SH-SY5Y (cell line): ENCODE data around the gene ATRNL1.
A peak's percentile ranks its signal among the peaks of the same experiment; 100 is the strongest.

ENCODE experiments used
- GATA2 ChIP-seq: IDR thresholded peaks from 2 replicates; pipeline ENCODE4 v1.6.1; 2011; ENCODE audit warnings: mild to moderate bottlenecking, low read depth, low read length
- GATA3 ChIP-seq: IDR thresholded peaks from 2 replicates; pipeline ENCODE4 v1.6.1; 2011; ENCODE audit warnings: low read depth, mild to moderate bottlenecking, low read length, moderate library complexity

Gene ATRNL1

GRCh38 chr10:115866691-115867090, 773.5 kb downstream of the ATRNL1 start:
- TF ChIP-seq GATA2 (no peak), GATA3 (no peak)

GRCh38 chr10:115867305-115867704, 774.1 kb downstream of the ATRNL1 start:
- TF ChIP-seq GATA3 = no peak
- no peak for TF ChIP-seq GATA2

GRCh38 chr10:115871855-115872254, 778.7 kb downstream of the ATRNL1 start:
- TF ChIP-seq GATA3 (peak; percentile 53; the same call in 1 of the 2 replicates), GATA2 (peak; percentile 16; the same call in 1 of the 2 replicates)

DNA sequence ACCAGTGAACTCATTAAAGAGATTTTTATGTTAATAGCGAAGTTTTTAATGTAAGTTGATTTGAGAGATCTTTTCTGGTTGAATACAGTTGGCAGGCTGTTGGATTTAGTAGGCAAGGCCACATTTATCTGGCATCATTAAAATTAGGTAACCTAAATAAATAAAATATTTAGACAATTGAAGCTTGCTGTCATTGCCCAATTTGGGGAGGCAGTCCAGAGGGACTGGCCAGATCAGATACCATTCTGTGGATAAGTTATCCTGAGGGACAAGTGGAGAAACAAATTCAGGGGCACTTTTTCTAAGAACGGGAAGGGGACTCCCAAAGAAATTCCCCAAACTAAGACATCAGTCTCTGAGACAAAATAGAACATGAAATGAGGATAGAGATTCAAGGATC, 782.0 kb downstream of the ATRNL1 start:
- TF ChIP-seq GATA2 (no peak), GATA3 (no peak)

GRCh38 chr10:115879372-115880089, 786.4 kb downstream of the ATRNL1 start:
- TF ChIP-seq GATA2 = no peak

GRCh38 chr10:115882021-115882420, 788.9 kb downstream of the ATRNL1 start:
- TF ChIP-seq GATA3 = no peak
- no peak for TF ChIP-seq GATA2

DNA sequence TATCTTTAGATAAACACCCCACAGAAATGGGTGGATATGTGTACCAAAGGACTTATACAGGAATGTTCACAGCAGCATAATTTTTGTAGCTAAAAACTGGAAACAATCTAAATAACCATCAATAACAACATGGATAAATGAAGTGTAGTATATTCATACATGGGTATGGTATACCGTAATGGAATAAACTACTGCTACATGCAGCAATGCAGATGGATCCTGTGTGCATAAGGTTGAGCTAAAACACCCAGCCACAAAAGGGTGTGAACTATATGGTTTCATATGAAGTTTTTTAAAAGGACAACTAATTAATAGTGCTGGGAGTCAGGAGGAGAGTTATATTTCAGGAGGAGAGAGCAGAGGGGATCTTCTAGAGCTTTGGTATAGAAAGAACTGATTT, 790.2 kb downstream of the ATRNL1 start:
- no peak for TF ChIP-seq GATA3
- no peak for TF ChIP-seq GATA2

GRCh38 chr10:115884331-115884730, 791.2 kb downstream of the ATRNL1 start:
- TF ChIP-seq GATA2 = no peak
- TF ChIP-seq GATA3 = no peak

DNA sequence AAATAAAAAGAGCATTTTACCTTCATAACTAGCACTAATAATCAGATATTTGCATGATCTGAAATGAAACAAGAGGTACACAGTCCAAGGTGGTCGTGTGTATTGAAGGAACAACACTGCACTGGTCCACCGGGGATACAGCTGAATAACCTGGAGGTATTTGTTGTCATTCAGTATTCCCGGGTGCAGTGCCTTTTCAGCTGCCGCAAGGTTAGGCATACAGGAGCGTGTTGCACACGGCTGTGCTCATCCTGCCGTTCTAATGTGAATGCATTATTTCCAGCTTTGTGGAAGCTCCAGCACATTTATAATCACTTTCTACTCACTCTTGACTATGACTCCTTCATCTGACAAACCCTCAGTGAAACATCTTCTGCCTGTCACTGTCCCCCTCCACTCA, 802.0 kb downstream of the ATRNL1 start:
- no peak for TF ChIP-seq GATA3
- TF ChIP-seq GATA2 = no peak

DNA sequence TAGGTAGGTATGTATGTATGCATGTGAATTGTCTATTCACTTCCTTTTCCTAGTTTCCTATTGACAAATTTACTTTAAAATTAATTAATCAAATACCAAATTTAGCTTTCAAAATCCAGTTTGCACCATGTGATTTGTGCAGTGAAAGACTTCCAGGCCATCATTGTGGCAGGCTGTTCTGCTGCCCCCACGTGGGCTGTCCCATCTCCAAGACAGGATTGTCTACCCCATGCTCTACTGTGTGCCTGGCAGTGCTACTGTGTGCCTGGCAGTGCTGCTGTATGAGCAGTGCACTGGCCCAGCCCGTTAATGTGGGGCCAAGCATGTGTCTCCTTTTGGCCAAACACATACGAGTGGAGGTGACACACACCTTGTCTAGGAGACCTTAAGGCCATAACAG, 805.1 kb downstream of the ATRNL1 start:
- TF ChIP-seq GATA2 (no peak), GATA3 (no peak)

DNA sequence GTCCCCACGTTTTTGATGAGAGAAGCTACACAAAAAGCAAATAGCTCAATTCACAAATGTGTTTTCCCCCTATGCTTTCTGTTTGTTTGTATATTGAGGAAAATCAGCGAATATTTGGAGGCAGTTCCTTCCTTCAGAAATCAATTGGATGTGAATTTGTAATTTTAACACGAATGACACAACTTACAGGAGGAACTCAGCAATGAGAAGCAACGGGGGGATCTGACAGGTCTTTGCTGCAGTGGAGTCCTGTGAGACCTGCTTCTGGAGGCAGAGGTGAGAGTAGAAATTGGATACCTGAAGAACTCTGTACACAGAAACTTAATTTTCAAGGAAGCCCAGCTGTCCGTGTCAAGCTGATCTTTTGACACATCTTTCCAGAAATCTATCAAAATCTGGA, 809.4 kb downstream of the ATRNL1 start:
- TF ChIP-seq GATA3 (no peak), GATA2 (no peak)

DNA sequence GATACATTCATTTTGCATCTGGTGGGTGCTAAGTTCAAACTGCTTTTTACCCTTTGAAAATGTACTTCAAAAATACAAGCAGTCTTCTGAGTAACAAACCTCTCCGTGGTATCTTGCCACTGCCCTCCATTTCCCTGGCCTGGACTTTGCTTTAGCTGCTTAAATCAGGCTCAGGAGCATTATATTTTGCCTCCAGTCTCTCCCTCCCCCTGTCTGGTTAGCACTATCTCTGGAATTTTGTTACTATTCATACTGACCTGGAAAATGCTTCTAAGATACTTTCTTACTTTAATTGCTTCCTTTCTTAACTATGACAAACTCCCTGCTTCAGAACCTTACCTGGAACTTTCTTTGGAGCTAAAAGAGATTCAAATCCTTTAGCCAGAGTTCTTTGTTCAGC, 810.0 kb downstream of the ATRNL1 start:
- TF ChIP-seq GATA3 = no peak
- TF ChIP-seq GATA2 = no peak

- TF ChIP-seq GATA3 (no peak), GATA2 (no peak)
Observed at GRCh38 chr10:115903845-115904244, 810.7 kb downstream of the ATRNL1 start.

GRCh38 chr10:115909037-115909436, 815.9 kb downstream of the ATRNL1 start:
- TF ChIP-seq GATA3 (no peak), GATA2 (no peak)

GRCh38 chr10:115909962-115910731, 817.0 kb downstream of the ATRNL1 start:
- TF ChIP-seq GATA2 (no peak), GATA3 (no peak)

DNA sequence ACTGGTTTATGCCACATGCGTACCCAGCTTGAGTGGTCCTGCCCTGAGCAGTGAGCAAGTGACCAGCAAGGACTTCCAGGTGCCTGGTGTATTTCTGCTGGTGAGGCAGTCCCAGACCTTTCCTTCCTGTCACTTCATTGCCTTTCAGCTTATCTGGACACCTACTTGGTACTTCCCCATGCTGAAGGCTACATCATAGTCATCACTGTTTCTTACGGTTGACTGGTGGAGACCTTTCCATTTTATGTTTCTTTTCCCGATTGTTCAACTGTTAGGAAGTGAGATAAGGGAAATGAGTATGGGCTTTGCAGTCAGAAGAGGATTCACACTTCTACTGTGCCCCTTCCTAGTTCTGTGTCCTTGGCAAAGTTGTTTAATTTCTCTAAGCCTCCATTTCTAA, 821.3 kb downstream of the ATRNL1 start:
- TF ChIP-seq GATA3 (no peak), GATA2 (no peak)
